ENCODE results near the gene FBXO3.
"Not testable (repeated sequence)": the region's sequence is repeated elsewhere in the genome, so short reads cannot be mapped to it uniquely, and the experiment has no call there.

Gene FBXO3

DNA sequence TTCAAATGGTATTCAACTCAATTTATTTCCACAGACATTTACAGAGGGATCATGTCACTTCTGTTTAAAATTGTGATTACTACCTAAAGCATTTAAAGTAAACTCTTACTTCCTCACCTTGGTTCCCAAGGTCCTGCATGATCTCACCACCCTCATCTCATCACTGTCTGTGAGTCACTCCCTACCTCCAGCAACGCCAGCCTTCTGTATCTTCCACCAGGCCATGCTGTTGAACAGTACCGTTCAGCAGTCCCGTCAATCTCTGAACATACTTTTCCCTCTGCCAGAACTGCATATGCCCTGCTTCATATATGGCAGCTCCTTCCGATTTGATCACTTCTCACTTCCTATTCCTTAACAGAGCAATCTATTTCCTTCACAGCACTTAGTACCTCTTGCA is 2.0 kb downstream of the FBXO3 start:
- DNase-seq: no peak

DNA sequence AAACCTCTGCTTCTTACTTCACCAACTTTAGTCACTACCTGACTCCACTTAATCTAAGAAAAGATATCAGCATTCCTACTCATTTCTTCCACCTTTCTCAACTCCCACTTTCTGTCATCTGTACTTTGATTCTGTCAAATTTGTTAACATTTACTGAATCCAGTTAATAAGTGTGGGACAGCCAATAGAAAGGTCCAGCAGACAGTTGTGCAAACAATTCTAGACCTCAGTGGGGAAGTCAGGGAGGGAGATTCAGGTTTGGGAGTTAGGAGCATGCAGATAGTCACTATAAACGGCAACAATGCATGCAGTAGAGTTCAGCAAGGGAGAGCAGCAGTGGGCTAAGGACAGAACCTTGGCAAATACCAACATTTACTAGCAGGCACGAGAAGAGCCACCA is 4.1 kb downstream of the FBXO3 start:
- DNase-seq: no peak

DNA sequence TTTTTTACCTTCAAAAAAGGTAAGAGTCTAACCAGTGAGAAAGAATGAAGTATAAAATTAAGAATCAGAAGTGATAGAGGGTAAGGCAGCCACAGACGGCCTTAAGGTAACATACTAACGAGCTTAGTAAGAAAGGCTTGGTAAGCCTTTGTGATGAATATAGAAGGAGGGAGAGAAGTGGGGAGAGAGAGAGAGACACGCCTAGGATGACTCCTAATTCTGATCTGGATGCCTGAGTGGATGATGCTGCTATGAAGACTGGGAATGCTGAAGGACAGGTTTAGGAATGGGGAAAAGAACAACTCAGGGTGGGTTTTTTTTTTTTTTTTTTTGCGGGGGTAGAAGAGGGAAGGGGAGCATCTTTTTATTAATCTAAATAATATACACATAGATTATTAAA is 4.8 kb downstream of the FBXO3 start:
- no peak for DNase-seq

DNA sequence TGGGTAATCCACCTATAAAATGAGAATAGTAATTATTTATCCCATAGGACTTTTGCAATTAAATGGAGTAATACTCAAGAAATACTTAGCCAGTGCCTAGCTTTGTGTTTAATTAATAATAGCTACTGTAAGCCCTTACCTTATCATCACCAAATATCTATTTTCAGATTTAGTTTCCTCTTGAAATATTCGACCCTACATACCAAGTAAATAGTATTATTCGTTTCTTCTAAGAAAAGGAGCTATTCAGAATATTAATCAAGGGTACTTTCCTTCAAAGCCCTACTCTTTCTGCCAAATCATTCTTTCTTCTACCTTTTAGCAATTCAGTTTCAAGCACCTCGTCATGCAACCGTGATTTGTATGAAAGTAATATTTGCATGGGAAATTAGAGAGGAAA is 6.7 kb downstream of the FBXO3 start:
- DNase-seq: no peak

DNA sequence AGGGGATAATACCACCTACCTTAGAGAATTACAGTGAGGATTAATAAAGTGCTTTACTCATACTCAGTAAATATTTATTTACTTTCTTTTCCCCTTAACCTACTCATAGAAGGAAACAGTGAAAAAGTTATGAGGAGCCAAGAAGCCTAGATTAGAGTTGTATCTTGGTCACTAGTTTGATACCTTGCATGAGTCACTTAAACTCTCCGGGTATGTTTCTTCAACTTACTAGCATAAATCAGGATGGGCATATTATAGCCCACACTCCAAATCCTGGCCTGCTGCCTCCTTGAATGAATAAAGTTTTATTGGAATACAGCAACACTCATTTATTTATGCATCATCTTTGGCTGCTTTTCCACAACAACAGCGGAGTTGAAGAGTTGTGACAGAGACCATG is 8.2 kb downstream of the FBXO3 start:
- no peak for DNase-seq

DNA sequence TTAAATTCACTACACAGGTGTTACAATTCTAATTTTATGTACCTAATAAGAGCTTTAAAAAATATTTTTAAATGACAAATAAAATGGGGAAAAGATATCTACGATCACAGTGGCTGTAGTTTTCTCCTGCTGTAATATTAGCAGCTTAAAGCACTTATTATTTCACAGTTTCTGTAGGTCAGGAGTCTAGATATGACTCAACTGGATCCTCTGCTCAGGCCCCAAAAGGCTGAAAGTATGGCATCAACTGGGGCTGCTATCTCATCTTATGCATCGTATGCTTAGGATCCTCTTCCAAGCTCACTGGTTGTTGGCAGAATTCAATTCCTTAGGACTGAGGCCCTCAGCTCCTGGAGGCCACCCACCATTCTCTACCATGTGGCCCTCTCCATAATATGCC is 12.8 kb downstream of the FBXO3 start:
- DNase-seq: no peak

DNA sequence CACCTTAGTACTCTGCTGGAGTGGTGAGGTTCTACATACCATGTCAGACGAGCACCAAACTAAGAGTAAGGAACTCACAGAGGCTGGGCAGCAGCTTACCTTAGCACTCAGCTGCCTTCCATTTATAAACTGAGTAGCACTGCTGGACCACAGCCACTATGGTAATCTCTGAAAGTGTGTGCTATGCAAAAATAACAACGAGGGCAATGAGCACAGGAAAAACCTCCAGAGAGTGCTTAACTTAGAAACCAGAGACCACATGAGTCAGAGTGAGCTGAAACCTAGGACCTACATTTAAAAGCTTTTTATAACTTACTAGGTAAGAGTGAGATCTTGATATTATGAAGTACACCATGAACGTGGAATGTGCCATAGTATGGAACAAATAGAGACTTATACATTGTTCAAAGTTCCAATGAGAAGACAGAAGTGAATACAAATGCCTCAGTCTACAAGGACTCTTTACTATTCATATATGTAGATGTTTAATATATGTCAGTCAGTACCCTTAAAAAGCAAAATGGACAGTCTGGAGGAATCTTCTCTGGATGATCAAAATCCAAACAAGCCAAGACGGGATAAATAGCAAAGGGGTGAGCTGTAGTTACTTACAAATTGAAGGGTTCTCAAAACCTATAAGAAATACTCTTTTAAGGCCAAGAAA is 20.9 kb downstream of the FBXO3 start:
- no peak for DNase-seq

DNA sequence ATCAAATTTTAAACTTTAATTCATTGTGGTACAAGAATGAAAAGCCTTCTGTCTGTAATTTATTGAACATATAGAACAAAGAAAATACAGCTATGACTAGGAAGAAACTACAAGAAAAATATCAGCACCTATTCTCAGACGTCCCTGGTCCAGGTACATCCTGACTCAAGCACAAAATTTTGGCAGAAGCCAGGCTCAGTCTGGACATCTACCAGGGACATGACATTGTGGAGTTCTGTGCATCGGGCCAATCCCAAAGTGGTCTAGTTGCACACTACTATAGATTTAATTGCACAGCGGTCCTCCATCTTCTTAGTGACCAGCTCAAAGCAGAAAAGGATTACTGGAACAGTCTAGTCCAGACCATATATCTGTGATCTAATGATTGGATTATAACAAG is 22.4 kb downstream of the FBXO3 start:
- no peak for DNase-seq

DNA sequence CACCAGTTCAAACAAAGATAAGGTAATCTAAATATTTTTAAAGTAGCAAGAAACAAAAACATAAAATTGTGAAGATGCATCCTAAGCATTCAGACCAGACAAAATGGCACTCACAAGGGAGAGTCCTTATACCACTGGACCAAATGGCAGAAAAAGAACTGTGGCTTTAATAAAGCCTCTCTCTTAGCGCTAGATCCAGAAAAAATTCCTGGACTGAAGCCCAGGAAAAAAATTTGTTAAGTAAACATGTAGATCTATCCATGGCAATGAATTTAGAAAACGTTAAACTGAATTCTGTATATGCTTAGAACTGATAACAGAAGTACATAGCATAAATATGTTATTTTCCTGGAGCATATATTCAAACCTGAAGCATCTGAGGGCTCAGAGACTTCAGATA is 26.3 kb downstream of the FBXO3 start:
- no peak for DNase-seq

DNA sequence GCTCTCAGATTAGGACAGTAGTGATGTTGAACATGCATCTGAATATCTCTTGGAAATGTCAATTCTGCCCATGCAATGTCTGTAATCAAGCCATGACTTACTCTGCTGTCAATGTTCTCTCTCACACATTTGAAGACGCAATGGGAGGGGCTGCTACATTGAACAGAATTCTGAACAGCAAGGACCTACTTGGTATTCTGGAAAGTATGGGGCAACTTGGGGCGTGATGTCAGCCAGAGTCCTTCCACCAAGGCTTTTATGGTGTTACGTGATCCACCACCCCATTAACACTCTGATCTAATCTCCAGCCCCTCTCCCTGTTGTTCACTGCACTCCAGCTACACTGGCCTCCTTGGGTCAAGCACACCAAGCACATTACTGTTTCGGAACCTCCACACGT is 31.0 kb downstream of the FBXO3 start:
- no peak for DNase-seq

DNA sequence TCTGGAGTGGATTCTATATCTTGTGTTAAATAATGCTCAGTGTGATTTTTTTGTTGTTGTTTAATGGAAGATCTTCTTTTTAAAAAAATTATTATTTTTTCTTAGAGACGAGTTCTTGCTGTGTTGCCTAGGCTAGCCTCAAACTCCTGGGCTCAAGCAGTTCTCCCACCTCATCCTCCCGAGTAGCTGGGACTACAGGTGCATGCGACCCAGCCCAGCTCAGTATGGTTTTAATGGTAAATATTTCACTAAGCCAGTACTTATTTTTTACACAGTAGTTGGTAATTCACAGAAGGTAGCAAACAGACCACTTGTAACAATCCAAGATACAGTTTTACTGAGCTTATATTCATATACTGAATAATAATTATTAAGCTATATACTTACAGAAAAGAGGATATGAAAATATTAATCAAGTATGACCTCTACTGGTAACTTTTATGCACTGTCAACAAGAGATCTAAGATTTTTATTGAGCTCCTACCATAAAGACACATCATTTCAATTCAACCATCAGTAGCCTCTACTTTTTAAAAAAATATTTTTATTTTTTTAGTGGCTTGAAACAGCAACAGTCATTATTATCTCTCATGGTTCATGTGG is 32.0 kb downstream of the FBXO3 start:
- peak; percentile 26 for DNase-seq

DNA sequence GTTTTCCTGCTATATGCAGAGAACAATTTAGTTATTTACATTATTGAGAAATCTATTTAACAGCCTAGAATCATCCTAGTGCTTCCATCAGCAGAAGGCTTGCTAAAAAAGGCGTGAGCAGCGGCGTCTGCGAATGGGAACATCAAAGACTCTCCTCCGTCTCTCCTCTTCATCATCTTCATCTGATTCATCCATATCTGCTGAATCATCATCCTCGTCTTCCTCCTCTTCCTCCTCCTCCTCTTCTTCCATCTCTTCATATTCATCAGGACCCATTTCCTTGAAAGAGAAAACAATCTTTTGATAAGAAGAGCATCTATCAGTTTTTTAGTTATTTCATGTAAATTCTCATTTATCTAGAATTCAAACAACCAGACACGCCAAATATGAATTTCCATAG is 32.5 kb downstream of the FBXO3 start:
- DNase-seq: no peak

DNA sequence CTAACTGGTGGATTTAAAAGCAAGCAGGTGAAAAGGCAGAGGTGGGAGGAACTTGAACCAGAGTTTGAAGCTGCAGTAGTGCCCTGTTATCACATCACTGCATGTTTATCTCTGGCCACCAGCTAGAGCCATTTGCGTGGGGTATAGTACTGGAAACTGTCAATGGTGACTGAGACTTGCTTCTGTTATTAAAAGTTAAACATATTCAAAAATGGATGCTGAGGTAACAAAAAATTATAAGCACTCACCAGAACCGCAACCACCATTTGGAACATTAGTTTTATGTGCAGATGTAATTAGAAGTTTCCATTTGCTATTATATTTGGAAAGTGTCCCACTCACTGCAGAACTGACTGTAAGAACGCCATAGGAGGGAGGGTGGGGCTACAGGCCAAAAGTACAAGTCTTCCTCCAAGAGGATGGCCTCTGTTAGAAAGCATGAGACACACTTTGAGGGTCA is 36.9 kb downstream of the FBXO3 start:
- DNase-seq: no peak

DNA sequence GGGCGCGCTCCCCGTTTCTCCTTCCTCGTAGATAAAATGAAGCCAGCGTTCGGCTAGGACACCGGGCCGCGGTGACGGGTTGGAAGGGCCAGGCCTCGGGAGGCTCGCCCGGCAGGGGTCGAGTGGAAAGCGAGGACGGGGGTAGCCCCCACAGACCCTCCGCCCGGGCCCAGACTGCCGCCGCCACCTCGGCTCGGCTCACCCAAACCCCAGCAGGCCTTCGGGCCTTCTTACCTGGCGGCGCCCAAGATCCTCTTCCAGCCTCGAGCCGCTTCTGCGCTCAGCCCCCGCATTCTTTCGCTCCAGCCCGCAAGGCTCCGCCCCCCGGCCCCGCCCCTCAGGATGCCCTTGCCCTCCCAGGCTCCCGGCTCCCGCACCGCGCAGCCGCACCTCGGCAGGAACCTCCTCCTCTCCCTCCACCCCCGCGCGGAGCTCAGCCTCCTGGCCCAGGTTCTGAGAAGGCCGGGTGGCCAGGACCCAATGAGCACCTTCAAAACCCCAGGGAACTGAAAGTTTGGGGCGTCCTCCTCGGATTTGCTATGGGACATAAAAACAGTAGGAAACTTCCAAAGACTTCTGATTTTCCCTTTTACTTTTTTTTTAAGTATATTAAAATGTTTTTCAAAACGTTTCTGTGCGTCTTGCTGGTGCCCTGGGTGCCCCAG is 38.0 kb downstream of the FBXO3 start, which contains the start of gene CD59:
Gene CD59 (minus strand): TSS at position 276 of the 665 bp plus-strand sequence. CDS start 13,978 bp downstream, outside the sequence.
- peak; percentile 96 for DNase-seq

DNA sequence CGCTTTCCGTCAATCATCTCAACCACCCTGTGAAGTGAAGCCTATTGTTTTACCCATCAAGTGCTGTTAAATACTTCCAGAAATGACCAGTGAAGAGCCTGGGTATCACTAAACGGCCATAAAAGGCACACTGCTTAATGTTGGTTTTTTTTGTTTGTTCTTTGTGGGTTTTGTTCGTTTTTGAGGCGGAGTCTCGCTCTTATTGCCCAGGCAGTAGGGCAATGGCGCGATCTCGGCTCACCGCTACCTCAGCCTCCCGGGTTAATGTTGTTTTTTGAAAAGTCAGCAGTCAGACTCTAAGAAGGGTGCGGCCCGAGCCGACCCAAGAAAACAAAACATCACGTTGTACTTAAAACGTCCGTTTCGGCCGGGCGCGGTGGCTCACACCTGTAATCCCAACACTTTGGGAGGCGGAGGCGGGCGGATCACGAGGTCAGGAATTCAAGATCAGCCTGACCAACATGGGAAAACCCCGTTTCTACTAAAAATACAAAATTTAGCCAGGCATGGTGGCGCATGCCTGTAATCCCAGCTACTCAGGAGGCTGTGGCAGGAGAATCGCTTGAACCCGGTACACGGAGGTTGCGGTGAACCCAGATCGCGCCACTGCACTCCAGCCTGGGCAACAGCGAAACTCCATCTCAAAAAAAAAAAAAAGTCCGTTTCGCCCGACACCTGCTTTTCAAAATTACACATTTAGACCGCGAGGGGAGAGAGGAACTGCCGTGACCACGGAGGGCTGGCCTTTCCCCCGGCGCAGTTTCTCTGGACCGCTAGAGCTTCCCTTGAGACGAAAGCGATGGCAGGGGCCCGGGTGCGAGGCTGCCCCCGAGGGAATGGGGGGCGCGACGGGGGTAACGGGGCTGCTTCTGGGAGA is 38.8 kb downstream of the FBXO3 start:
- peak; percentile 75 for DNase-seq

DNA sequence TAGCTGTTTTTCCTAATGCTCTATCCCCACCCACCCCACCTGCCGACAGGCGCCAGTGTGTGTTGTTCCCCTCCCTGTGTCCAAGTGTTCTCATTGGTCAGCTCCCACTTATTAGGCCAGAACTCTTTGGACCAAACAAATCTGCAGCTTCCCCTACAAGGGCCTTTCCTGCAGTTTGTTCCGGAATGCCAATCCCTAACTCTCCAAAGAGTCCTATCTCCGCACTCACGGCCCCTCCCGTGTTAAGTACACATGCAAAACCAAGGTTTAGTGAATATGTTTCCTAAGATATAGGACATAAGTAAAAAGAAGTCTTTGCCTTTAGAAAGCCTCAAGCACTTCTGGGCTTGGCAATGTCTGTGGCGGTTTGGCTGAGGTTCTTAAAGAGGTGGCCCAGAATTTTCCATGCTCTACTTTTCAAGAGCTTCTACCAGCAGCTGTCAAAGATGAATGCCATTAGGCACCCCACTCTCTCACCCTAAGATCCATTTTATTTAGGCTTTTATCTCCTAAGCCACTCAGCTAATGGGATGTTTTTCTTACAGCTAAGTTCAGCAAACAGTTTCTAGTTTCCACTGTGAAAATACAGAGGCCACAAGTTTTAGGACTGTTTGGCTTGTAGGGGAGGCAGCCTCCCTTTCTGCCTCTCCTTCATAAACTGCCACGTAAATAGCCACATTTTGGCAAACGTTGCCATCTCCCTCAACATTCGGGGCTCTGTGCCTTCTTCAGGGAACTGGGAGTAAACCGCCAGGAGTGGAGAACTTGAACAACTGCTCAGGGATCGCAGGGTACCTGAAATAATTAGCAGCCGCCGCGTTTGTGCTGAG is 39.7 kb downstream of the FBXO3 start:
- DNase-seq: peak; percentile 76

DNA sequence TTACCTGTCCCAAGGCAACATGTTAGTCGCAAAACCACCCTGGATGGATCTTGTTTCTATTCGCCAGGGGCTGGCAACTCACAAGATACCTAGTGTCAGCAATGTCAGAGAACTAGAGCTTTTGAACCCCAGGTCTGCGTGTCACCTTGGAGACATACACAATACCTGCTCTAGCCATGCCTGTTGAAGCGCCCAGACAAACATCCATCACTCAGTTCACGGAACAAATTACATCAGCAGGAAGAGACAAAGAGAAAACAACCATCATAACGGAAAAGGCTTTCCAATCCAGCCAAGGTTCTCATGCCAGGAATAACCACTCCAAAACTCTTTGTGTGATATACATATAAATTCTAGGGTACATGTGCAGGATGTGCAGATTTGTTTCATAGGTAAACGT is 40.3 kb downstream of the FBXO3 start:
- DNase-seq: peak; percentile 46

DNA sequence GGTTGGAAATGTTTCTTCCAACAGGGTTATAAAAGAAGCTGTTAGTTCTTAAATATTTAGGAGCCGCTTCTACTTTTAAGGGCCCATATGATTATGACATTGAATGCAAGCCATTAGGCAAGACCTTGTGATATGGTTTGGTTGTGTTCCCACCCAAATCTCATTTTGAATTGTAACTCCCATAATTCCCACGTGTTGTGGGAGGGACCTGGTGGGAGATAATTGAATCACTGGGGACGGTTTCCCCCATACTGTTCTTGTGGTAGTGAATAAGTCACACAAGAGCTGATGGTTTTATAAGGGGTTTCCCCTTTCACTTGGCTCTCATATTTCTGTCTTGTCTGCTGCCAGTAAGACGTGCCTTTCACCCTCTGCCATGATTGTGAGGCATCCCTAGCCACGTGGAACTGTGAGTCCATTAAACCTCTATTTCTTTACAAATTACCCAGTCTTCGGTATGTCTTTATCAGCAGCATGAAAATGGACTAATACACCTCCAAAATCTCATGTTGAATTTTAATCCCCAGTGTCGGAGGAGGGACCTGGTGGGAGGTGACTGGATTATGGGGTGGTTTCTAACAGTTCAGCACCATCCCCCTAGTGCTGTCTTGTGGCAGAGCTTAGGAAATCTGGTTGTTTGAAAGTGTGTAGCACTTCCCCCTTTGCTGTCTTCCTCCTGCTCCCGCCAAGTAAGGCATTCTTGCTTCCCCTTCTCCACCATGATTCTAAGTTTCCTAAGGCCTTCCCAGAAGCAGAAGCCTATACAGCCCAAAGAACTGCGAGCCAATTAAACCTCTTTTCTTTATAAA is 42.4 kb downstream of the FBXO3 start:
- no peak for DNase-seq

DNA sequence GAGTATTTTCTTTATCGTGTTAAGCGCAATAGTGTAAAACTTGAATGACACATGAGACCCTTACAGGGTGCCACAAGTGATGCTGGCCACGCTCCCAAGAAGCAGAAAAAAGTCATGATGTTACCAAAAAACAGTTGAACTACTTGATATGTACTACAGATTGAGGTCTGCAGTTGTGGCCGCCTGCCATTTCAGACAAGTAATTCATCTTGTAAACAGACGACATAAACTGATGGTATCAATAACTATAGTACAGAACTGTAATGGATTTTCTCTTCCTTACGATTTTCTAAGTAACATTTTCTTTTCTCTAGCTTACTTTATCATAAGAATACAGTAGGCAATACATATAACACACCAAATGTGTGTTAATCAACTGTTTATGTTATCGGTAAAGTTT is 43.6 kb downstream of the FBXO3 start:
- DNase-seq: no peak

DNA sequence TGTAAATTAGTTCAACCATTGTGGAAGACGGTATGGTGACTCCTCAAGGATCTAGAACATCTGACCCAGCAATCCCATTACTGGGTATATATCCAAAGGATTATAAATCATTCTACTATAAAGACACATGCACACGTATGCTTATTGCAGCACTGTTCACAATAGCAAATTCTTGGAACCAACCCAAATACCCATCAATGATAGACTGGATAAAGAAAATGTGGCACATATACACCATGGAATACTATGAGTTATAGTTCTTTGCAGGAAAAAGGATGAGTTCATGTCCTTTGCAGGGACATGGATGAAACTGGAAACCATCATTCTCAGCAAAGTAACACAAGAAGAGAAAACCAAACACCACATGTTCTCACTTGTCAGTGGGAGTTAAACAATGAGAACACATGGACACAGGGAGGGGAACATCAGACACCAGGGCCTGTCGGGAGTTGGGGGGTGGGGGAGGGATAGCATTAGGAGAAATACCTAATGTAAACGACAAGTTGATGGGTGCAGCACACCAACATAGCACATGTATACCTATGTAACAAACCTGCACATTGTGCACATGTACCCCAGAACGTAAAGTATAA is 45.2 kb downstream of the FBXO3 start:
- DNase-seq: peak; percentile 78

DNA sequence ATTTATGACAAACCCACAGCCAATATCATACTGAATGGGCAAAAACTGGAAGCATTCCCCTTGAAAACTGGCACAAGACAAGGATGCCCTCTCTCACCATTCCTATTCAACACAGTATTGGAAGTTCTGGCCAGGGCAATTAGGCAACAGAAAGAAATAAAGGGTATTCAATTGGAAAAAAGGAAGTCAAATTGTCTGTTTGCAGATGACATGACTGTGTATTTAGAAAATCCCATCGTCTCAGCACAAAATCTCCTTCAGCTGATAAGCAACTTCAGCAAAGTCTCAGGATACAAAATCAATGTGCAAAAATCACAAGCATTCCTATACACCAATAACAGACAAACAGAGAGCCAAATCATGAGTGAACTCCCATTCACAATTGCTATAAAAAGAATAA is 46.8 kb downstream of the FBXO3 start:
- not testable (repeated sequence) for DNase-seq
